ENCODE measurements around the gene TBC1D1. TPM values are rescaled to one million over a fixed set of nuclear protein-coding genes. Genes with fewer than 3 reads are reported as not detected.
"Not testable (repeated sequence)": the region's sequence is repeated elsewhere in the genome, so short reads cannot be mapped to it uniquely, and the experiment has no call there.

The TBC1D1 gene
- total RNA-seq, 1 donor: 72.6 TPM

- Histone ChIP-seq H3K4me3 (ENCODE audit: low read length) (no peak overlapping the region), H3K9me3 (ENCODE audit: low read depth, low read length) (no peaks in the 10 kb centered on the region), H3K4me1 (ENCODE audit: insufficient read depth, low read length) (peaks cover 3% of the 10 kb centered on the region), H3K27me3 (ENCODE audit: insufficient read depth, low read length) (no peaks in the 10 kb centered on the region)
Observed at GRCh38 chr4:37902738-37903693, 12.1 kb downstream of the TBC1D1 start.

GRCh38 chr4:37903901-37904300 is 13.0 kb downstream of the TBC1D1 start:
- Histone ChIP-seq H3K27me3 (ENCODE audit: insufficient read depth, low read length) (no peaks in the 10 kb centered on the region), H3K4me3 (ENCODE audit: low read length) (no peak overlapping the region), H3K4me1 (ENCODE audit: insufficient read depth, low read length) (peaks cover 3% of the 10 kb centered on the region), H3K9me3 (ENCODE audit: low read depth, low read length) (no peaks in the 10 kb centered on the region)

- no peaks in the 10 kb centered on the region for H3K9me3 ChIP-seq (ENCODE audit: low read depth, low read length)
- H3K27me3 ChIP-seq (ENCODE audit: insufficient read depth, low read length): no peaks in the 10 kb centered on the region
- no peak overlapping the region for H3K4me3 ChIP-seq (ENCODE audit: low read length)
- peaks cover 3% of the 10 kb centered on the region for H3K4me1 ChIP-seq (ENCODE audit: insufficient read depth, low read length)
Observed at GRCh38 chr4:37904824-37905223, 13.9 kb downstream of the TBC1D1 start.

GRCh38 chr4:37905533-37906169 is 14.8 kb downstream of the TBC1D1 start:
- Histone ChIP-seq H3K4me1 (ENCODE audit: insufficient read depth, low read length) (peaks cover 3% of the 10 kb centered on the region), H3K27me3 (ENCODE audit: insufficient read depth, low read length) (no peaks in the 10 kb centered on the region), H3K9me3 (ENCODE audit: low read depth, low read length) (no peaks in the 10 kb centered on the region), H3K4me3 (ENCODE audit: low read length) (no peak overlapping the region)

GRCh38 chr4:37908488-37909331 is 17.8 kb downstream of the TBC1D1 start:
- no peaks in the 10 kb centered on the region for H3K27me3 ChIP-seq (ENCODE audit: insufficient read depth, low read length)
- H3K4me3 ChIP-seq (ENCODE audit: low read length): no peak overlapping the region
- H3K4me1 ChIP-seq (ENCODE audit: insufficient read depth, low read length): peaks cover 3% of the 10 kb centered on the region
- H3K9me3 ChIP-seq (ENCODE audit: low read depth, low read length): no peaks in the 10 kb centered on the region

- no peaks in the 10 kb centered on the region for H3K27me3 ChIP-seq (ENCODE audit: insufficient read depth, low read length)
- H3K4me3 ChIP-seq (ENCODE audit: low read length): no peak overlapping the region
- H3K4me1 ChIP-seq (ENCODE audit: insufficient read depth, low read length): peaks cover 3% of the 10 kb centered on the region
- no peaks in the 10 kb centered on the region for H3K9me3 ChIP-seq (ENCODE audit: low read depth, low read length)
Observed at GRCh38 chr4:37909332-37910090, 18.6 kb downstream of the TBC1D1 start.

GRCh38 chr4:37910091-37910486 is 19.2 kb downstream of the TBC1D1 start:
- Histone ChIP-seq H3K4me1 (ENCODE audit: insufficient read depth, low read length) (peaks cover 3% of the 10 kb centered on the region), H3K9me3 (ENCODE audit: low read depth, low read length) (no peaks in the 10 kb centered on the region), H3K27me3 (ENCODE audit: insufficient read depth, low read length) (no peaks in the 10 kb centered on the region), H3K4me3 (ENCODE audit: low read length) (no peak overlapping the region)

- Histone ChIP-seq H3K4me3 (ENCODE audit: low read length) (no peak overlapping the region), H3K4me1 (ENCODE audit: insufficient read depth, low read length) (no peaks in the 10 kb centered on the region), H3K27me3 (ENCODE audit: insufficient read depth, low read length) (no peaks in the 10 kb centered on the region), H3K9me3 (ENCODE audit: low read depth, low read length) (no peaks in the 10 kb centered on the region)
Observed at GRCh38 chr4:37914539-37914938, 23.7 kb downstream of the TBC1D1 start.

- no peaks in the 10 kb centered on the region for H3K27me3 ChIP-seq (ENCODE audit: insufficient read depth, low read length)
- H3K4me1 ChIP-seq (ENCODE audit: insufficient read depth, low read length): no peaks in the 10 kb centered on the region
- no peaks in the 10 kb centered on the region for H3K9me3 ChIP-seq (ENCODE audit: low read depth, low read length)
- H3K4me3 ChIP-seq (ENCODE audit: low read length): no peak overlapping the region
Observed at GRCh38 chr4:37917388-37917787, 26.5 kb downstream of the TBC1D1 start.

GRCh38 chr4:37918653-37919052 is 27.8 kb downstream of the TBC1D1 start:
- H3K9me3 ChIP-seq (ENCODE audit: low read depth, low read length): no peaks in the 10 kb centered on the region
- H3K27me3 ChIP-seq (ENCODE audit: insufficient read depth, low read length): no peaks in the 10 kb centered on the region
- no peak overlapping the region for H3K4me3 ChIP-seq (ENCODE audit: low read length)
- H3K4me1 ChIP-seq (ENCODE audit: insufficient read depth, low read length): no peaks in the 10 kb centered on the region

- no peaks in the 10 kb centered on the region for H3K27me3 ChIP-seq (ENCODE audit: insufficient read depth, low read length)
- H3K9me3 ChIP-seq (ENCODE audit: low read depth, low read length): no peaks in the 10 kb centered on the region
- no peak overlapping the region for H3K4me3 ChIP-seq (ENCODE audit: low read length)
- H3K4me1 ChIP-seq (ENCODE audit: insufficient read depth, low read length): no peaks in the 10 kb centered on the region
Observed at GRCh38 chr4:37922328-37922727, 31.4 kb downstream of the TBC1D1 start.

- not testable (repeated sequence) for H3K4me3 ChIP-seq (ENCODE audit: low read length); H3K4me1 ChIP-seq (ENCODE audit: insufficient read depth, low read length); H3K27me3 ChIP-seq (ENCODE audit: insufficient read depth, low read length); H3K9me3 ChIP-seq (ENCODE audit: low read depth, low read length)
Observed at GRCh38 chr4:37923089-37923488, 32.2 kb downstream of the TBC1D1 start.

GRCh38 chr4:37924946-37925345 is 34.1 kb downstream of the TBC1D1 start:
- Histone ChIP-seq H3K4me1 (ENCODE audit: insufficient read depth, low read length) (peaks cover 6% of the 10 kb centered on the region), H3K4me3 (ENCODE audit: low read length) (no peak overlapping the region), H3K9me3 (ENCODE audit: low read depth, low read length) (no peaks in the 10 kb centered on the region), H3K27me3 (ENCODE audit: insufficient read depth, low read length) (no peaks in the 10 kb centered on the region)

GRCh38 chr4:37927434-37927833 is 36.5 kb downstream of the TBC1D1 start:
- peaks cover 6% of the 10 kb centered on the region for H3K4me1 ChIP-seq (ENCODE audit: insufficient read depth, low read length)
- H3K4me3 ChIP-seq (ENCODE audit: low read length): no peak overlapping the region
- H3K9me3 ChIP-seq (ENCODE audit: low read depth, low read length): no peaks in the 10 kb centered on the region
- no peaks in the 10 kb centered on the region for H3K27me3 ChIP-seq (ENCODE audit: insufficient read depth, low read length)
